ENCODE data around the gene PDZD4.

Gene PDZD4

GRCh38 chrX:153763298-153763932 lies 66.9 kb downstream of the PDZD4 start:
- no peak for DNase-seq (ENCODE audit: low read depth, low spot score)

- DNase-seq (ENCODE audit: low read depth, low spot score), result no peak
These were observed 67.6 kb downstream of the PDZD4 start for GRCh38 chrX:153762626-153763173.

GRCh38 chrX:153761863-153762262 lies 68.5 kb downstream of the PDZD4 start:
- DNase-seq (ENCODE audit: low read depth, low spot score), result no peak

GRCh38 chrX:153755136-153755535 lies 75.2 kb downstream of the PDZD4 start:
- DNase-seq (ENCODE audit: low read depth, low spot score), result no peak
